ENCODE data around the gene IL1RAPL2.

The IL1RAPL2 gene

GRCh38 chrX:105488716-105489115 is 922.7 kb downstream of the IL1RAPL2 start:
- DNase-seq (ENCODE audit: extremely low read depth, insufficient read length), result no peak
- no peak for TF ChIP-seq CTCF (IDR thresholded peaks at IDR 0.05; ENCODE audit: insufficient read depth, low read length, poor library complexity, severe bottlenecking)
- no peak overlapping the region for H3K4me3 ChIP-seq (replicated peaks; ENCODE audit: low read depth, low read length)
- H3K36me3 ChIP-seq (ENCODE audit: control insufficient read depth, insufficient read depth, low read length), result no peaks in the 10 kb centered on the region
- no peaks in the 10 kb centered on the region for H3K27me3 ChIP-seq (replicated peaks; ENCODE audit: control insufficient read depth, insufficient read depth, low read length)

GRCh38 chrX:105495376-105495775 is 929.4 kb downstream of the IL1RAPL2 start:
- no peak overlapping the region for H3K4me3 ChIP-seq (replicated peaks; ENCODE audit: low read depth, low read length)
- no peak for DNase-seq (ENCODE audit: extremely low read depth, insufficient read length)
- H3K36me3 ChIP-seq (ENCODE audit: control insufficient read depth, insufficient read depth, low read length), result no peaks in the 10 kb centered on the region
- H3K27me3 ChIP-seq (replicated peaks; ENCODE audit: control insufficient read depth, insufficient read depth, low read length), result no peaks in the 10 kb centered on the region
- no peak for TF ChIP-seq CTCF (IDR thresholded peaks at IDR 0.05; ENCODE audit: insufficient read depth, low read length, poor library complexity, severe bottlenecking)

- TF ChIP-seq CTCF (IDR thresholded peaks at IDR 0.05; ENCODE audit: insufficient read depth, low read length, poor library complexity, severe bottlenecking), result no peak
- no peaks in the 10 kb centered on the region for H3K27me3 ChIP-seq (replicated peaks; ENCODE audit: control insufficient read depth, insufficient read depth, low read length)
- H3K36me3 ChIP-seq (ENCODE audit: control insufficient read depth, insufficient read depth, low read length), result no peaks in the 10 kb centered on the region
- no peak overlapping the region for H3K4me3 ChIP-seq (replicated peaks; ENCODE audit: low read depth, low read length)
- no peak for DNase-seq (ENCODE audit: extremely low read depth, insufficient read length)
These were observed 936.3 kb downstream of the IL1RAPL2 start for GRCh38 chrX:105502336-105502735.

GRCh38 chrX:105515561-105515960 is 949.6 kb downstream of the IL1RAPL2 start:
- DNase-seq (ENCODE audit: extremely low read depth, insufficient read length), result no peak

GRCh38 chrX:105526431-105526830 is 960.4 kb downstream of the IL1RAPL2 start:
- Histone ChIP-seq H3K27me3 (replicated peaks; ENCODE audit: control insufficient read depth, insufficient read depth, low read length) (no peaks in the 10 kb centered on the region), H3K4me3 (replicated peaks; ENCODE audit: low read depth, low read length) (no peak overlapping the region), H3K36me3 (ENCODE audit: control insufficient read depth, insufficient read depth, low read length) (no peaks in the 10 kb centered on the region)
- no peak for DNase-seq (ENCODE audit: extremely low read depth, insufficient read length)
- TF ChIP-seq CTCF (IDR thresholded peaks at IDR 0.05; ENCODE audit: insufficient read depth, low read length, poor library complexity, severe bottlenecking), result no peak

More at GRCh38 chrX:105515561-105515960, 949.6 kb downstream of the IL1RAPL2 start:
- no peak overlapping the region for H3K4me3 ChIP-seq (replicated peaks; ENCODE audit: low read depth, low read length)
- H3K36me3 ChIP-seq (ENCODE audit: control insufficient read depth, insufficient read depth, low read length), result no peaks in the 10 kb centered on the region
- H3K27me3 ChIP-seq (replicated peaks; ENCODE audit: control insufficient read depth, insufficient read depth, low read length), result no peaks in the 10 kb centered on the region
- TF ChIP-seq CTCF (IDR thresholded peaks at IDR 0.05; ENCODE audit: insufficient read depth, low read length, poor library complexity, severe bottlenecking), result no peak

- Histone ChIP-seq H3K36me3 (ENCODE audit: control insufficient read depth, insufficient read depth, low read length) (no peaks in the 10 kb centered on the region), H3K4me3 (replicated peaks; ENCODE audit: low read depth, low read length) (no peak overlapping the region), H3K27me3 (replicated peaks; ENCODE audit: control insufficient read depth, insufficient read depth, low read length) (no peaks in the 10 kb centered on the region)
- DNase-seq (ENCODE audit: extremely low read depth, insufficient read length), result no peak
- no peak for TF ChIP-seq CTCF (IDR thresholded peaks at IDR 0.05; ENCODE audit: insufficient read depth, low read length, poor library complexity, severe bottlenecking)
These were observed 961.8 kb downstream of the IL1RAPL2 start for GRCh38 chrX:105527759-105528158.

All from GM06990 (cell line).